IMR-90 (cell line): ENCODE measurements around the gene TBC1D22A. TPM values are rescaled to one million over a fixed set of nuclear protein-coding genes. Genes with fewer than 3 reads are reported as not detected.

Source experiments
- ATAC-seq: fragments of 200-7000 bp; cut with Tn5 transposase; 2 replicates; pipeline ENCODE4 v1.9.1; 2020; ENCODE audit warnings: low read depth, mild to moderate bottlenecking, moderate library complexity
- BruUV-seq: library from RNA; stranded (reverse); fragments of 400-500 nt; replicated peaks from 2 replicates; lab custom pipeline; 2021; lab: Mats Ljungman, UMichigan
- CTCF ChIA-PET: fragments of 300-600 bp; formaldehyde crosslinking; extraction: SDS; loops from one replicate; lab custom pipeline; 2021; ENCODE audit warnings: antibody characterized with exemption; lab: Yijun Ruan, JAX
- POLR2A ChIA-PET: fragments of 300-600 bp; sonication (Branson Sonifier 250); formaldehyde crosslinking; loops from one replicate; lab custom pipeline; 2022; ENCODE audit warnings: antibody characterized with exemption; ENCODE audit not compliant: unreplicated experiment; lab: Charles Lee
- DNase-seq: peaks from one replicate; pipeline ENCODE4 v3.0.0; 2013
- H2AFZ ChIP-seq: replicated peaks from 2 replicates; pipeline ENCODE3; 2013; ENCODE audit warnings: low read length, mild to moderate bottlenecking; ENCODE audit not compliant: poor library complexity
- H2AK5ac ChIP-seq: 2 replicates; pipeline ENCODE4 v1.6.1; 2013; ENCODE audit warnings: low read depth, low read length, inconsistent platforms
- H2AK9ac ChIP-seq: replicated peaks from 2 replicates; pipeline ENCODE3; 2013; ENCODE audit warnings: mild to moderate bottlenecking, low read depth, low read length, moderate library complexity; ENCODE audit not compliant: poor library complexity
- H2BK120ac ChIP-seq: 2 replicates; pipeline ENCODE4 v1.6.1; 2013; ENCODE audit warnings: low read depth, low read length, inconsistent platforms
- H2BK15ac ChIP-seq: 3 replicates; pipeline ENCODE4 v1.6.1; 2013; ENCODE audit warnings: low read depth, low read length, inconsistent platforms
- H2BK20ac ChIP-seq: 2 replicates; pipeline ENCODE4 v1.6.1; 2013; ENCODE audit warnings: low read depth, mild to moderate bottlenecking, inconsistent platforms, low read length, moderate library complexity
- H2BK5ac ChIP-seq: 2 replicates; pipeline ENCODE4 v1.6.1; 2013; ENCODE audit warnings: mild to moderate bottlenecking, low read depth, low read length, inconsistent platforms; ENCODE audit not compliant: poor library complexity, severe bottlenecking
- H3K14ac ChIP-seq: replicated peaks from 2 replicates; pipeline ENCODE4 v1.6.1; 2013; ENCODE audit warnings: low read depth, low read length, inconsistent platforms
- H3K18ac ChIP-seq: 2 replicates; pipeline ENCODE4 v1.6.1; 2013; ENCODE audit warnings: low read depth, low read length, control low read depth
- H3K23ac ChIP-seq: 2 replicates; pipeline ENCODE4 v1.6.1; 2013; ENCODE audit warnings: low read depth, low read length, inconsistent platforms
- H3K27ac ChIP-seq: 2 replicates; pipeline ENCODE4 v1.5.1; 2013; ENCODE audit warnings: mild to moderate bottlenecking, control low read depth, low read length; ENCODE audit not compliant: insufficient read depth
- H3K27me3 ChIP-seq: 2 replicates; pipeline ENCODE4 v1.6.1; 2013; ENCODE audit warnings: low read length; ENCODE audit not compliant: control insufficient read depth, insufficient read depth
- H3K36me3 ChIP-seq: 2 replicates; pipeline ENCODE4 v1.6.1; 2013; ENCODE audit warnings: low read length, mixed read lengths; ENCODE audit not compliant: control insufficient read depth, insufficient read depth
- H3K4ac ChIP-seq: 2 replicates; pipeline ENCODE4 v1.6.1; 2013; ENCODE audit warnings: low read depth, low read length, inconsistent platforms
- H3K4me1 ChIP-seq: 2 replicates; pipeline ENCODE4 v1.6.1; 2013; ENCODE audit warnings: low read length, mixed read lengths; ENCODE audit not compliant: control insufficient read depth, insufficient read depth
- H3K4me2 ChIP-seq: 2 replicates; pipeline ENCODE4 v1.6.1; 2013; ENCODE audit warnings: low read depth, mild to moderate bottlenecking, control low read depth, low read length, moderate library complexity
- H3K4me3 ChIP-seq: 2 replicates; pipeline ENCODE4 v1.5.1; 2013; ENCODE audit warnings: low read depth, mild to moderate bottlenecking, control low read depth, low read length, moderate library complexity; ENCODE audit not compliant: insufficient read depth
- H3K56ac ChIP-seq: 2 replicates; pipeline ENCODE4 v1.6.1; 2013; ENCODE audit warnings: low read length, inconsistent platforms; ENCODE audit not compliant: insufficient read depth; ENCODE audit errors: extremely low read depth
- H3K79me1 ChIP-seq, 2 experiments: 2 replicates each; pipeline ENCODE4 v1.6.1; 2013; ENCODE audit warnings: low read length in 2 of 2, inconsistent platforms in 1 of 2, low read depth in 1 of 2
- H3K9ac ChIP-seq: 2 replicates; pipeline ENCODE4 v1.6.1; 2013; ENCODE audit warnings: low read depth, low read length, control low read depth
- H3K9me1 ChIP-seq: 2 replicates; pipeline ENCODE4 v1.6.1; 2013; ENCODE audit warnings: low read length, inconsistent platforms; ENCODE audit not compliant: insufficient read depth
- H3K9me3 ChIP-seq: 2 replicates; pipeline ENCODE4 v1.6.1; 2013; ENCODE audit warnings: low read length; ENCODE audit not compliant: control insufficient read depth, insufficient read depth
- H4K20me1 ChIP-seq: 2 replicates; pipeline ENCODE4 v1.6.1; 2013; ENCODE audit warnings: low read length, inconsistent platforms; ENCODE audit not compliant: insufficient read depth
- H4K5ac ChIP-seq: 2 replicates; pipeline ENCODE4 v1.6.1; 2013; ENCODE audit warnings: mild to moderate bottlenecking, low read depth, low read length, control low read depth
- H4K8ac ChIP-seq, 2 experiments: 2 replicates each; pipeline ENCODE4 v1.6.1; 2013; ENCODE audit warnings: low read depth in 2 of 2, low read length in 2 of 2, control low read depth in 1 of 2, inconsistent platforms in 1 of 2
- H4K91ac ChIP-seq: 2 replicates; pipeline ENCODE4 v1.6.1; 2013; ENCODE audit warnings: low read depth, low read length, inconsistent platforms; ENCODE audit not compliant: insufficient read depth
- BHLHE40 ChIP-seq: fragments of 150-350 bp; IDR thresholded peaks from 2 replicates; pipeline ENCODE4 v1.6.1; 2016; ENCODE audit warnings: mild to moderate bottlenecking, low read depth, low read length
- ELK1 ChIP-seq: fragments of 150-350 bp; IDR thresholded peaks from 2 replicates; pipeline ENCODE4 v1.6.1; 2016; ENCODE audit warnings: low read depth, mild to moderate bottlenecking, low read length, moderate library complexity, borderline replicate concordance
- MAZ ChIP-seq: IDR thresholded peaks from 2 replicates; pipeline ENCODE4 v1.6.1; 2012; ENCODE audit warnings: low read depth, mild to moderate bottlenecking, low read length, improper control_type of control experiment, moderate library complexity, borderline replicate concordance
- NFE2L2 ChIP-seq: fragments of 150-350 bp; IDR thresholded peaks from 2 replicates; pipeline ENCODE4 v1.6.1; 2016; ENCODE audit warnings: low read depth, mild to moderate bottlenecking, low read length
- POLR2A ChIP-seq: IDR thresholded peaks from 2 replicates; pipeline ENCODE4 v1.6.1; 2012; ENCODE audit warnings: mild to moderate bottlenecking, low read depth, low read length
- RAD21 ChIP-seq: IDR thresholded peaks from 2 replicates; pipeline ENCODE4 v1.6.1; 2012; ENCODE audit warnings: low read length, improper control_type of control experiment
- RFX5 ChIP-seq: IDR thresholded peaks from 2 replicates; pipeline ENCODE4 v1.8.0; 2012; ENCODE audit warnings: low read depth, mild to moderate bottlenecking, low read length, moderate library complexity
- USF2 ChIP-seq: fragments of 150-350 bp; IDR thresholded peaks from 2 replicates; pipeline ENCODE4 v1.6.1; 2017; ENCODE audit warnings: mild to moderate bottlenecking, antibody characterized with exemption, low read length, low read depth
- WGBS, 2 experiments: methylation state at CpG; one replicate each; pipeline versions ENCODE4 v1.1.5 to v1.1.7; 2013; ENCODE audit warnings: missing lambda C conversion rate in 2 of 2; ENCODE audit not compliant: insufficient read length in 1 of 2; ENCODE audit errors: extremely low coverage in 2 of 2; 5-methylcytosine and 5-hydroxymethylcytosine counted together
- dilution Hi-C: fragments of 300-500 bp; cut with HindIII; formaldehyde crosslinking; loops from one replicate; pipeline ENCODE4 v1.14.3; 2018; ENCODE audit warnings: low sequenced_read_pairs; ENCODE audit not compliant: unreplicated experiment
- in situ Hi-C: fragments of 300-500 bp; cut with MboI; formaldehyde crosslinking; loops from 3 replicates; pipeline ENCODE4 v1.14.3; 2019; ENCODE audit warnings: low sequenced_read_pairs, inconsistent platforms, mixed read lengths
- intact Hi-C: fragments of 100-400 bp; cut with micrococcal nuclease; formaldehyde crosslinking; loops from 2 replicates; pipeline ENCODE4 v1.10.0; 2022
- polyA plus RNA-seq, 3 experiments: library from polyadenylated mRNA; depleted of rRNA; stranded (reverse); fragments of >200 nt; gene quantifications; 2 replicates each; pipeline ENCODE4 v1.2.3, GENCODE V29; 2012; ENCODE audit warnings: low replicate concordance in 1 of 3
- total RNA-seq: library from RNA; depleted of rRNA; stranded (reverse); fragments of >200 nt; gene quantifications from 2 replicates; pipeline ENCODE4 v1.2.3, GENCODE V29; 2012

Gene TBC1D22A
- total and polyA plus RNA-seq, 2 of the 4 experiments (the other 2 are of a cell fraction): 9.0 to 16.7 TPM

DNA sequence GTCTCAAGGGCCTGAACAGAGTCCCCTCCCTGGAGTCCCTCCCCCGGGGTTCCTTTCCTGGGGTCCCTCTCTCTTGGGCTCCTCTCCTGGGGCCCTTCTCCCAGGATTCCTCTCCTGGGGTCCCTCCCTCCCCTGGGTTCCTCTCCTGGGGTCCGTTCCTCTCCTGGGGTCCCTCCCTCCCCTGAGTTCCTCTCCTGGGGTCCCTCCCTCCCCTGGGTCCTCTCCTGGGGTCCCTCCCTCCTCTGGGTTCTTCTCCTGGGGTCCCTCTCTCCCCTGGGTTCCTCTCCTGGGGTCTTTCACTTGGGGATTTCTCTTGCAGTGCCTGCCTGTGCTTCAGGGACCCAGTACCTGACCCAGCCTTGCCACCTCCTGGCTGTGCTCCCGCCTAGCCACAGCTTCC is 386.1 kb downstream of the TBC1D22A start:
- Histone ChIP-seq H3K4me3 (no peak overlapping the region), H2AFZ (no peak overlapping the region), H3K4me1 (peaks cover 3% of the 10 kb centered on the region; the same call in 1 of the 2 replicates), H3K4ac (no peak overlapping the region), H4K91ac (no peak overlapping the region), H4K5ac (no peak overlapping the region), H3K9me1 (no peaks in the 10 kb centered on the region), H3K23ac (no peak overlapping the region), H3K56ac (no peak overlapping the region), H2BK20ac (no peak overlapping the region), H2BK5ac (no peak overlapping the region), H3K36me3 (no peaks in the 10 kb centered on the region), H3K27me3 (no peaks in the 10 kb centered on the region), H3K9me3 (peaks cover 2% of the 10 kb centered on the region; the same call in 1 of the 2 replicates), H2AK5ac (no peak overlapping the region), H4K8ac (no peak overlapping the region), H3K18ac (no peak overlapping the region), H2BK120ac (no peak overlapping the region), H3K14ac (no peak overlapping the region), H3K4me2 (no peak overlapping the region), H3K27ac (no peak overlapping the region), H3K79me1 (no peaks in the 10 kb centered on the region), H4K20me1 (no peaks in the 10 kb centered on the region), H2BK15ac (no peak overlapping the region), H2AK9ac (no peak overlapping the region), H3K9ac (no peak overlapping the region)
- 100% methylated on average over 1 of the region's 3 CpGs; no CpG with 5 or more reads in 1 of the 2 experiments for WGBS, 2 experiments
- dilution Hi-C loops (no loop called here), intact Hi-C loops (no loop called here), in situ Hi-C loops (no loop called here)
- BruUV-seq: no TSS peak
- DNase-seq (no peak), ATAC-seq (no peak)
- ChIA-PET POLR2A (no interaction called here), CTCF (no interaction called here)
- no peak for TF ChIP-seq USF2
- no peak for TF ChIP-seq RFX5
- no peak for TF ChIP-seq ELK1
- no peak for TF ChIP-seq RAD21
- TF ChIP-seq MAZ: no peak
- TF ChIP-seq POLR2A: no peak
- no peak for TF ChIP-seq NFE2L2
- TF ChIP-seq BHLHE40: no peak
